GM12872 (cell line): Measurements from ENCODE around the gene PPFIA1.

ENCODE experiments used
- CTCF ChIP-seq: IDR thresholded peaks from 3 replicates; pipeline ENCODE4 v1.5.1; 2011; ENCODE audit warnings: low read depth, mild to moderate bottlenecking, low read length, moderate library complexity; ENCODE audit not compliant: insufficient read depth

Gene PPFIA1

GRCh38 chr11:70317581-70318305, 47.3 kb downstream of the PPFIA1 start:
- no peak for TF ChIP-seq CTCF

GRCh38 chr11:70319396-70320076, 49.0 kb downstream of the PPFIA1 start:
- TF ChIP-seq CTCF, result no peak

GRCh38 chr11:70322666-70323065, 52.2 kb downstream of the PPFIA1 start:
- no peak for TF ChIP-seq CTCF

GRCh38 chr11:70323806-70324205, 53.3 kb downstream of the PPFIA1 start:
- TF ChIP-seq CTCF, result no peak

- no peak for TF ChIP-seq CTCF
Observed at GRCh38 chr11:70324376-70325115, 54.1 kb downstream of the PPFIA1 start.

- TF ChIP-seq CTCF, result no peak
Observed at GRCh38 chr11:70325824-70326223, 55.3 kb downstream of the PPFIA1 start.

GRCh38 chr11:70326365-70326811, 55.9 kb downstream of the PPFIA1 start:
- TF ChIP-seq CTCF, result no peak
